M059J (cell line): ENCODE results near the gene NFASC. TPM values are rescaled to one million over a fixed set of nuclear protein-coding genes. Genes with fewer than 3 reads are reported as not detected.
A peak's percentile ranks its signal among the peaks of the same experiment; 100 is the strongest.

Source experiments
- DNase-seq: peaks from one replicate; pipeline ENCODE4 v3.0.0-alpha.2; 2012; ENCODE audit warnings: low read depth
- total RNA-seq: library from RNA; depleted of rRNA; stranded (reverse); fragments of >200 nt; shearing (Covaris generic); gene quantifications from 2 replicates; pipeline ENCODE4 v1.2.3, GENCODE V29; 2014

Gene NFASC
- total RNA-seq, 1 experiment from 2014 or later: 24.1 TPM

DNA sequence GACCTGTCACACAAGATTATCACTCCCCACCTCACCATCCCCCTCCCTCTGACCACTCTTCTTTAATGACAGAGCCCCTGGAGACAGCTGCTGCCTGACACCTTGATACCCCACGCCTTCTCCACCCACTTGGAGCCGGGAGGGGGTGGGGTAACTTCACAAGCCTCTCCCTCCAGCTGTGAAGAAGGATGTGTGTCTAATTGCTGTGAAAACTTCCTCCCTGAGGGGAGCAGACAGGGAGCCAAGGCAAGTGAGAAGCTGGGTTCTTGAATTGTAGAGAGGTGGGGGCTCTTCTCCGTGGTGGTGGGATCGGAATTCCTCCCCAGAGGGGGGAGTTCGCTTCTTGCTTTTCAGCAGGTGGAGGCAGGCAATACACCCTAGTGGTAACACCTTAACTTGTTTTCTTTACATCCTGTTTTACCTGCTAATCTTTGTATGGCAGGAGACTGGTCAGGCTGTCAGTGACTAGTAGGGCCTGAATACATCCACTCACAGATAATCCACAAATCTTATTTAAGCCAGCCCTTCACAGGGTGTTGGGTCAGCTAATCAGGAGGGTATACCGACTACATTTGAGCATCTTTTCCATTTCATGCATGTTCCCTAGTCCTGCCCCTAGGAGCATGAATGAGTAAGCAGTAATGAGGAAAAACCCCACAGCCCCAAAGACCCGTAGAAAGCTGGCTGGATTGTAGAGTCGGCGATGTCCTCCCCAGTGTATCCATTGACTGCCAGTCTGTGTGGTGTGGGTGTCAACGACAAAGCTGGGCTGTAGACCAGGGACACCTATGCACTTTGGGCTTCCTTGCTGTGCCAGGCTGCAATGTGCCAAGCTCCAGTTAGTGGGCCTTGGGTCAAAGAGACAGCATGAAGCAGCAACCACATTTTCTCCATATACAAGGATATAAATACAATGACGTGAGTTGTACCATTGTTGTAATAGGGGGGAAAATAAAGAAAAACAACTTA is 57.3 kb downstream of the NFASC start:
- no peak for DNase-seq

- DNase-seq: no peak
Observed at GRCh38 chr1:204928671-204929486, 58.2 kb downstream of the NFASC start.

DNA sequence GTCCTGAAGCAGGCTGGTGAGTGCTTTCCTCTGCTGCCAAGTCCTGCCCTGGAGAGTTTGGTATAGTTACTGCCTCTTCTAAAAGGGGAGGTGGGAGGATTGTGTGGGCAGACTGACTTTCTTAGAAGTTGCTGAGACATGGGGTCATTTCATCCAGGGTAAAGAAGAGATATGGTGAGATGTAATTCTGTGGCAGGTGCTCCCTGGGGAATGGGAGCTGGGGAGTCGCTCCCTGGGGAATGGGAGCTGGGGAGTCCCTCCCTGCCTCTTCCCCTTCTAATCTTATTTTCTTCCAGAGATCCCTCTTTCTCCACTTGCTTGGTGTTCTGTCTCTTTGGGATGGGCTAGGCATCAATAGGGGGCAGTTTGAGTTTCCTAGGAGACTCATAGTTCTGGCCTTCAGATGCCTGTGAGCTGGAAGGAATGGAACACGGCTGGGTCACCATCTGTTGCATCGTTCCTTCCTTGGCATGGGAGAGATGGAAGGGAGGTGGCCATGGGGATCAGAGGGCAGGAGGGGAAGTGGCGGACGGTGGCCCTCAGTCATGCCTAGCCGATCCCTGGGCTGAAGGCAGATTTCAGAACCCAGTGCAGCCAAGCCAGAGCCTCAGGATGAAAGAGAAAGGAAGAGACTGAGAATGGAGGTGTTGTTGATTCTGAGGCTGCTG is 59.0 kb downstream of the NFASC start:
- DNase-seq: no peak

GRCh38 chr1:204930155-204930523 is 59.5 kb downstream of the NFASC start:
- no peak for DNase-seq

- no peak for DNase-seq
Observed at GRCh38 chr1:204931313-204931712, 60.7 kb downstream of the NFASC start.

DNA sequence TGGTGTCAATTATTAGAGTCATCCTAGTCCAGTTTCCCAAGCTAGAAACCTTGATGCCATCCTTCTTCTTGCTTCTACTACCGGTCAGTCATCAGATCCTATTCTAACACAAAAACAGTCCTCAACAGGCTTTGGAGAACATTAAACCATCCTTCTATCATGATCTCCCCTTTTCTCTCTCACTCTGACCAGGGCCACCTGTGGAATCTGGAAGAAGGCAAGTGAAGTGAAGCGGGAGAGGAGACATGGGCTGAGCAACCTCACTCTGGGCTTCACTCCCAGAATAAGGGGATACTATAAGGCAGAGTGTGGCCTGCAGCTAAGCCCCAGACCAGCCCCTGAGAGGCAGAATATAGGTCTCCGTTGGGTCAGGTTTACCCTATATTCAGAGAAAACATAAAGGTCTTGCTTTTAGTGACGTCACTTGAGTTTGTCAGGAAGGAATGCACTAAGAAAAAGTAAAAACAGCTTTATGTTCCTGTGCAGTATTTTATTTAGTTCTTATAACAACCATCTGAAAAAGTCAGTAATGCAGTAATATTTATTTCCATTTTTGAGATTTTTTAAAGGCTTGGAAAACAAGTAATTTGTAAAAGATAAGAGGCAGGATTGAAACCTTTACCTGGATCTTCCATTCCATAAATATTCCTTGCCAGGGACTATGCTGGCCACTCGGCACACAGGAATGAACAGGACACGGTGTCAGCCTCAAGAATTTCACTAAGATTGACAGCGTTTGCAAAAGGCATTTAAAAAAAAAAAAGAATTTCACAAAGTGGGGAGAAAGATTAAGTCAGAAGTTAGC is 61.3 kb downstream of the NFASC start:
- DNase-seq: no peak

GRCh38 chr1:204932573-204932909 is 61.9 kb downstream of the NFASC start:
- no peak for DNase-seq

DNA sequence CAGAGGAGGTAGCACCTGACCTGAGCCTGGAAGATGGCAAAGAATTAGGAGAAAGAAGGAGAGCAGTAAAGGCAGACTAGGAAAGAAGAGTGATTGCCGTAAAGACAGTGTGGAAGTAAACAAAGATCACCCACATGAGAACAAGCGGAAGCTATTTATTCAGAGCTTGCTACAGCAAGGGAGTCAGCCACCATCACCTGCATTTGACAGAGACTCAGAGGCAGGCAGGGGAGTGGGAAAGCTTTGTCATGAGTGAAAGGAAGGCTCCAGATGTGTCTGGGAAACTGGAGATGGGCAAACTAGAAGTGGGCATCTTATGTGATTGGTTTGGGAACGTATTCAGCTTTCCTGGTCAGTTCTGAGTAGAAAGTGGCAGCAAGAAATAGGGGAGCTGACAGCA is 64.5 kb downstream of the NFASC start:
- DNase-seq: no peak

GRCh38 chr1:204936765-204937164 is 66.1 kb downstream of the NFASC start:
- DNase-seq: no peak

GRCh38 chr1:204937901-204938300 is 67.2 kb downstream of the NFASC start:
- DNase-seq: no peak

DNA sequence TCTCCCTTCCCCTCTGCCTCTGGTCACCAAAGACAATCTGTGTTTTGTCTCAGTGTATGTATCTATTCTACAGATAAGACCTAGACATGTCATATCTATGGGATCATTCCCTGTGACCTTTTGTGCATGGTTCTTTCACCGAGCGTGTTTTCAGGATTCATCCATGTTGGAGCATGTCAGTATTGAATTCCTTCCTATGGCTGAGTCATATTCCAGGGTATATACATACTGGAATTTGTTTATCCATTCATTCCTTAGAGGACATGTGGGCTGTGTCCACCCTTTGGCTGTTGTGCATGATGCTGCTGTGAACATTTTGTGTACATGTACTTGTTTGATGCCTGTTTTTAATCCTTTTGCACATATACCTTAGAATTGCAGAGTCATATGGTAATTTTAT is 69.9 kb downstream of the NFASC start:
- DNase-seq: no peak

DNA sequence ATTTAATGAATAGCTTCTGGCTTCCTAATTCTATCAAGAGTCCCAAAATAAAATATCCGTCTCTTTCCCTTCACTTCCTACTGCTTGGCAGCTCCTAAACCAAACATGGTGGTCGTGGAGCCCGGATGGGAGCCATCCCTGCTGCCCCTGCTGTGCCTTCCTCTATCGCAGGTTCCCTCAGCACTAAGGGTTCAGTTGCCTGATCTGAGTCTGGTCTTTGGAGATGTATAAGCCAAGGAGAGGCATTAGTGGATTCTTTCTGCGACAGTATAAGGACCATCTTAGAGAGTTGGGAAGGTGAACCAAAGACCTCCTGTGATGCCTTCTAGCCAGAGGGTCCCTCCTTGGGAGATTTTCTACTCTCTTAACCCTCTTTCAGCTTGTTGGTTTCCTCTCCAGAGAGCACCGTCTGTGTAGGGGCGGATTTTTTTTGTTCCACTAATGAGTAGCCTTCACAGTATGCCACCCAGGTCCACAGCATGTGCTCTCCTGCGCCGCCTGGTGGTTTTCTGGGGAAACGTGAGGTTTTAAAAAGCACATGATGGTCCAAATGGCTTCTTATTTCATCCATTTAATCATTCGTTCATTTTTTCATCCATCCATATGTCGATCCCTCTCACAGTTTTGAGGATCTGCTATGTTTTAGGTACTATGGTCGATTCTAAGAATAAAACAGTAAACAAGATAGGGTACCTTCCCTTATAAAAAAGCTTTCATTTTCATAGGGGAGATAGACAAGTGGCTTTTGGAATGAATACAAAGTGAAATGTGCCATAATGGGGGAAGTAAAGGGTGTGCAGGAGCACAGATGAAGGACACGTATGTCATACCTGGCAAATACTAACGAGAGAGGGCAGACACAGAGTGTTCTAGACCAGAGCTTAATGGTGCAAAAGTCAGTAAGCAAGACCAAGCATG is 71.0 kb downstream of the NFASC start:
- peak; percentile 52 for DNase-seq

- DNase-seq: no peak
Observed at GRCh38 chr1:204943495-204943894, 72.8 kb downstream of the NFASC start.

DNA sequence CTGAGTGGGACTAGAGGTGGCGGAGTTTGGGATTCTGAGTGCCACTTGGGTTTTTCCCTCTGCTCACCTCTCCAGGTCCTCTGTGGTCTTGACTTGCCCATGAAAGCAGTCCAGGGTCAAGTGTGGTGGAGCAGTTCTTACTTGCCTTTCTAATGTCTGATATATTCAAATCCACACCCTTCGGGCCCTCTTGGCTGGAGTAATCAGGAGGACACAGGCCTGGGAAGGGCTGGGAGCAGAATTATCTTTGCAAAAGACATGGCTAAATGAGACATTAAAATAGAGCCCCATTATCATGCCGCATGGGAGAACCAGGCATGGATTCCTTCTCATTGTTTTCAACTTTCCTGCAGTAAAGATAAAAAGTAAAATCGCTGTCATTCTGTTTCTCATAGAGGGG is 74.0 kb downstream of the NFASC start:
- no peak for DNase-seq

DNA sequence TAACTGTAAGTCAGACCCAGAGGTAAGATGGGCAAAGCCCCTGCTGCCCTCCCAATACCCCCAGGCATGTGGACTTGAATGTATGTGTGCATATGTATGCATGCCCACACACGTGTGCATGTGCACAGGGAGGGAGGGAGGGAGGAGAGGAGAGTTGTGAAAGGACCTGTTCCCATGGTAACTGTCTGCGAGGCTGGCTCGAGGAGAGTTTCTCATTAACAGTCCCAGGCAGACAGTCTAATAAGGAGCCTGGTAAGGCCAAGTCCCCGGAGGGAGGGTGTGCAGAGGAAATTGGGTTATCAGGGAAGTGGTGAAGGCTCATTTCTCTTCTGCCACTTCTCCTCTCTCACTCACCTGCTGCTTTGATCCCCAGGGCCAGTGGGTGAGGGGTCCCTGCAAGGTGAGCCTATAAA is 74.9 kb downstream of the NFASC start:
- DNase-seq: peak; percentile 4

GRCh38 chr1:204946640-204947039 is 76.0 kb downstream of the NFASC start:
- DNase-seq: no peak

GRCh38 chr1:204947338-204947737 is 76.7 kb downstream of the NFASC start:
- DNase-seq: no peak

DNA sequence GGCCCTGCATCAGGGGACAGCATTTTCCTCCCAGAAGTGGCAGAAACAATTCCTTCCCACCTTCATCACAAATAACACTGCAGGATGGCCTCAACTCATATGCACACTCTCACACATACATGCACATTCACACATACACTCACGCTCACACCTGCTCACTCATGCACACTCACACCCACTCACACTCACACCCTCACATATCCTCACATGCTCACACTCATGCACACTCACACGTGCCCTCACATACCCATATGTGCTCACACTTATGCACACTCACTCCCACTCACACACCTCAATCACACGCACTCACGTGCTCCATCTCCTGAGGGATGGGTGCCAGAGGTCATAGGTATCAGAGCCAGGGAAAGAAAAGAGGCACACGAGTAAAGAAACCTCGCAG is 77.1 kb downstream of the NFASC start:
- no peak for DNase-seq

DNA sequence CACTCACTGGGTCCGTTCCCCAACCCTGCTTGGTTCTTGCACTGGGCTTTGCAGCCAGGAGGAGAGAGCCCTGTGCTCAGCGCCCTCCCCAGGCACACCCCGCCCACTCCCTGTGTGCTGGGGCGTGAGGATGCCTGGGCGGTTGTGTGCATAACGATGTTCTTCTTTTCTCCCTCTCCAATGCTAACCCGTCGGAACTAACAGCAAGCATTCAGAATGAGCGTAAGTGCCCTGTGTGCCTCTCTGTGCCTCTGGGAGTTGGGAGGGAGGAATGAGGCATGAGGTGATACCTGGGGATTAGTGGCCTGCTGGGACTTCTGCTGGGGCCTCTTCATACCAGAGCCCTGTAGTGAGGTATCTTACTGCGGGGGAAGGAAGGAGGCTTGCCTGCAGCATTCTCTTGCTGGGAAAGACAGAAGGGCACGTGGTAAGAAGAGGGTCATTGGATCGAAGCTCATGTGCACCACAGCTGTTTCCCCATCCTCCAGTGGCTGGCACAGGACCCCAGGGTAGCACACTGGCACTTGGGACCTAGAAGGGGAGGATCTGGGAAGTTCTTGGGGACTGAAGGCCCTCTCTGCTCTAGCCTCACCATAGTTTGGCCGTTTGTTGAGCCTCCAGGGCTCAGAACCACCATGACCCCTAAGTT is 79.8 kb downstream of the NFASC start:
- DNase-seq: no peak
